DOHH2 (cell line): ENCODE results near the gene HTR6.

Experiments
- EZH2phosphoT487 ChIP-seq: fragments of 200-600 bp; sonication (generic); IDR thresholded peaks from 2 replicates; pipeline ENCODE4 v1.6.1; 2017; ENCODE audit warnings: borderline replicate concordance, mild to moderate bottlenecking, antibody characterized with exemption, low read length, moderate library complexity, mixed read lengths
- TF ChIP-seq, protein P1 (sequence below): fragments of 200-600 bp; sonication (generic); IDR thresholded peaks from one replicate; pipeline ENCODE4 v1.5.1; 2014; ENCODE audit warnings: antibody characterized with exemption, mild to moderate bottlenecking, low read depth, low read length; ENCODE audit not compliant: poor library complexity, severe bottlenecking

GRCh38 chr1:19708567-19709110 lies 44.0 kb downstream of the HTR6 start:
- TF ChIP-seq, protein P1, sequence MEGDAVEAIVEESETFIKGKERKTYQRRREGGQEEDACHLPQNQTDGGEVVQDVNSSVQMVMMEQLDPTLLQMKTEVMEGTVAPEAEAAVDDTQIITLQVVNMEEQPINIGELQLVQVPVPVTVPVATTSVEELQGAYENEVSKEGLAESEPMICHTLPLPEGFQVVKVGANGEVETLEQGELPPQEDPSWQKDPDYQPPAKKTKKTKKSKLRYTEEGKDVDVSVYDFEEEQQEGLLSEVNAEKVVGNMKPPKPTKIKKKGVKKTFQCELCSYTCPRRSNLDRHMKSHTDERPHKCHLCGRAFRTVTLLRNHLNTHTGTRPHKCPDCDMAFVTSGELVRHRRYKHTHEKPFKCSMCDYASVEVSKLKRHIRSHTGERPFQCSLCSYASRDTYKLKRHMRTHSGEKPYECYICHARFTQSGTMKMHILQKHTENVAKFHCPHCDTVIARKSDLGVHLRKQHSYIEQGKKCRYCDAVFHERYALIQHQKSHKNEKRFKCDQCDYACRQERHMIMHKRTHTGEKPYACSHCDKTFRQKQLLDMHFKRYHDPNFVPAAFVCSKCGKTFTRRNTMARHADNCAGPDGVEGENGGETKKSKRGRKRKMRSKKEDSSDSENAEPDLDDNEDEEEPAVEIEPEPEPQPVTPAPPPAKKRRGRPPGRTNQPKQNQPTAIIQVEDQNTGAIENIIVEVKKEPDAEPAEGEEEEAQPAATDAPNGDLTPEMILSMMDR: no peak
- TF ChIP-seq EZH2phosphoT487: no peak
